Measurements from ENCODE around the gene JAM3. TPM values are rescaled to one million over a fixed set of nuclear protein-coding genes. Genes with fewer than 3 reads are reported as not detected.

Gene JAM3
- total RNA-seq, 4 donors from 2014 or later, result 60.9 to 124 (median 96.5) TPM

DNA sequence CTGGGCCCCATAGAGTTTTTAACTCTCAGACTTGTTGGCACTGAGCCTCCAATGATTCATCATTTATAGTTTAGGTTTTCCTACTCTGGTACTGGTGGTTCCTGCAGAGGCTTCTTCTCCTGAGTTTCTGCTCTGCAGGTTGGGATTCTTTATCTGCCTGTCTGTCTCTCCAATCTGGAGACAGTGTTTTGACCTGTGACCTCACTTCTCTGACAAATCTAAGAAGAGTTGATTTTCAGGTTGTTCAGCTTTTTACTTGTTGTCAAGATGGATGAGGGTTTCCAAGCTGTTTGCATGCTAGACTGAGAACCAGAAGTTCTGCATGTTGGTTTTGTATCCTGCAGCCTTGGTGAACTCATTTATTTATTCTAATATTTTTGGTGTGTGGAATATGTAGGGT lies 63.9 kb downstream of the JAM3 start:
- TF ChIP-seq, protein P1, sequence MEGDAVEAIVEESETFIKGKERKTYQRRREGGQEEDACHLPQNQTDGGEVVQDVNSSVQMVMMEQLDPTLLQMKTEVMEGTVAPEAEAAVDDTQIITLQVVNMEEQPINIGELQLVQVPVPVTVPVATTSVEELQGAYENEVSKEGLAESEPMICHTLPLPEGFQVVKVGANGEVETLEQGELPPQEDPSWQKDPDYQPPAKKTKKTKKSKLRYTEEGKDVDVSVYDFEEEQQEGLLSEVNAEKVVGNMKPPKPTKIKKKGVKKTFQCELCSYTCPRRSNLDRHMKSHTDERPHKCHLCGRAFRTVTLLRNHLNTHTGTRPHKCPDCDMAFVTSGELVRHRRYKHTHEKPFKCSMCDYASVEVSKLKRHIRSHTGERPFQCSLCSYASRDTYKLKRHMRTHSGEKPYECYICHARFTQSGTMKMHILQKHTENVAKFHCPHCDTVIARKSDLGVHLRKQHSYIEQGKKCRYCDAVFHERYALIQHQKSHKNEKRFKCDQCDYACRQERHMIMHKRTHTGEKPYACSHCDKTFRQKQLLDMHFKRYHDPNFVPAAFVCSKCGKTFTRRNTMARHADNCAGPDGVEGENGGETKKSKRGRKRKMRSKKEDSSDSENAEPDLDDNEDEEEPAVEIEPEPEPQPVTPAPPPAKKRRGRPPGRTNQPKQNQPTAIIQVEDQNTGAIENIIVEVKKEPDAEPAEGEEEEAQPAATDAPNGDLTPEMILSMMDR (IDR thresholded peaks at IDR 0.05), result no peak
- TF ChIP-seq POLR2A (IDR thresholded peaks at IDR 0.05) (no peak), EP300 (IDR thresholded peaks at IDR 0.05) (no peak)
- H3K9me3 ChIP-seq, result peaks cover 0 to 35% (median 8%) of the 10 kb centered on the region in 4 donors
- no peak overlapping the region for H3K4me3 ChIP-seq
- H3K27ac ChIP-seq, result no peak overlapping the region
- no peak for DNase-seq (ENCODE audit: low spot score in 2 of 2)
- no peaks in the 10 kb centered on the region for H3K27me3 ChIP-seq
- H3K4me1 ChIP-seq, result no peaks in the 10 kb centered on the region
- H3K36me3 ChIP-seq, result no peaks in the 10 kb centered on the region

DNA sequence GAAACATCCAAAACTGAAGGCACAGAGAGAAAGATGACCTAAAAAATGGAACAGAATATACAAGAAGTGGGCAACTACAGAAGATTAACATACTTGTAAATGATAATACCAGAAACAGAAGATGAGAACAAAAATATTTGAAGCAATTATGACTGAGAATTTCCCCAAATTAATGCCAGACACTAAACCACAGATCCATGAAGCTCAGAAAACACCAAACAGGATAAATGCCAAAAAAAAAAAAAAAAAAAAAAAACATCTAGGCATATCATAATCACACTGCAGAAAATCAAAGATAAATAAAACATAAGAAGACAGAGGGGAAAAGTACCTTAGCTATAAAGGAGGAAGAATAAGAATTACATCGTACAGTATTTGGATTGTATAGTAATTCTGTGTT lies 65.3 kb downstream of the JAM3 start:
- H3K4me1 ChIP-seq, result peaks cover 0 to 5% (median 0%) of the 10 kb centered on the region in 4 donors
- H3K36me3 ChIP-seq, result no peaks in the 10 kb centered on the region
- no peaks in the 10 kb centered on the region for H3K27me3 ChIP-seq
- H3K9me3 ChIP-seq, result peaks cover 0 to 35% (median 8%) of the 10 kb centered on the region in 4 donors
- H3K27ac ChIP-seq, result no peak overlapping the region
- no peak overlapping the region for H3K4me3 ChIP-seq
- TF ChIP-seq POLR2A (IDR thresholded peaks at IDR 0.05) (no peak), EP300 (IDR thresholded peaks at IDR 0.05) (no peak)
- TF ChIP-seq, protein P1 (IDR thresholded peaks at IDR 0.05), result no peak
- 73 to 94% methylated on average over 1 of the region's 1 CpG for WGBS, 2 donors
- no peak for DNase-seq (ENCODE audit: low spot score in 2 of 2)

DNA sequence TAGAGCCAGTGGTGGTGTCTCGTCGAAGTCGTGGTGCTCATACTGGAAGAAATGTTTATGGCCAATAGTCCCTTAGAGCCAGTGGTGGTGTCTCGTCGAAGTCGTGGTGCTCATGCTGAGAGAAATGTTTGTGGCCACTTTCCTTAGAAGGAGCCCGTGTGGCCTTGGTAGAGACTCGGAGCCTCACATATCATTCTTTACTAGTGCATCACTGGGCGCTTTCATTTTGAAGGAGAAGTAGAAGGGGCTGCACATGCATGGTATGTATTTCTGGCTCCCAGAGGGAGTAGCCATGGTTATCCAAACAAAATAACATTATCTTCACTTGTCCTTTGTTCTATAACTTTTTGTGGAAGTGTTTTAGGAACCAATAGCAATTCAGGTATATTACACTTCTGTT lies 69.5 kb downstream of the JAM3 start:
- Histone ChIP-seq H3K4me3 (no peak overlapping the region), H3K27me3 (no peaks in the 10 kb centered on the region), H3K36me3 (peaks cover 0 to 17% (median 4%) of the 10 kb centered on the region in 3 donors), H3K9me3 (peaks cover 0 to 5% (median 0%) of the 10 kb centered on the region in 4 donors), H3K27ac (peak overlapping the region in 2 of 4 donors; percentile 71 to 81), H3K4me1 (peaks cover 0 to 18% (median 0%) of the 10 kb centered on the region in 4 donors)
- 85 to 89% methylated on average over 9 of the region's 9 CpGs for WGBS, 2 donors
- DNase-seq (ENCODE audit: low spot score in 2 of 2), result no peak
- TF ChIP-seq EP300 (IDR thresholded peaks at IDR 0.05) (no peak), POLR2A (IDR thresholded peaks at IDR 0.05) (no peak)
- TF ChIP-seq, protein P1 (IDR thresholded peaks at IDR 0.05), result no peak

DNA sequence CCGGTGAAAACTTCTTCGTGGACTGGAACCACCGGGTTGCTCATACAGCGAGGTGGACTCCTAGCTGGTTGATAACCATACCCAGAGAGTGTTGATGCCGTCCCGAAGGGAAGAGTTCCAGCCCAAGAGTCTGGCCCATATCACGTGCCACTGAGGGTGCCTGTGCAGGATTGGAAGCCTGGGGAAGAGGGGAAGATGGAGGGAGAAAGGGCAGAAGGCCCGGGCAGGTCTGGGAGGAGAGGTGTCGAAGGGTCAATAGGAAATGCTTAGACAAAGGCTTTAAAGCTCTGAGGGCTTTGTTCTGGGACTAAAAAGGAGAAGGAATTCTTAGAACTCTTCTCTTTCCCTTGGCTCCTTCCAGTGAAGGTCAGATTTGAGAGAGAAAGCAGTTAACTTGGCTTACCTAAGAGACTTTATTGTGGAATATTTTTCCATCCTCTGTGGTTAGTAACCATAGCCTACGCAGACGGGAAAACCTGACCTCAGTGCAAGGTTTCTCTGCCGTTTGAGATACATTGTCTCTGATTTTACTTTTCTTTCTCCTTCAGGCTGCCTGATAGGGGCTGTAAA lies 70.5 kb downstream of the JAM3 start:
- Histone ChIP-seq H3K4me1 (peaks cover 0 to 18% (median 0%) of the 10 kb centered on the region in 4 donors), H3K9me3 (no peaks in the 10 kb centered on the region), H3K27ac (peak overlapping the region; percentile 4 to 81 (median 56)), H3K4me3 (no peak overlapping the region), H3K27me3 (no peaks in the 10 kb centered on the region), H3K36me3 (peaks cover 0 to 23% (median 4%) of the 10 kb centered on the region in 3 donors)
- DNase-seq (ENCODE audit: low spot score in 2 of 2), result no peak
- TF ChIP-seq, protein P1 (IDR thresholded peaks at IDR 0.05), result no peak
- TF ChIP-seq POLR2A (IDR thresholded peaks at IDR 0.05) (no peak), EP300 (IDR thresholded peaks at IDR 0.05) (no peak)
- 51 to 55% methylated on average over 12 of the region's 12 CpGs for WGBS, 2 donors

GRCh38 chr11:134139873-134140331 lies 71.0 kb downstream of the JAM3 start:
- 40 to 43% methylated on average over 10 of the region's 10 CpGs for WGBS, 2 donors
- peaks cover 0 to 18% (median 0%) of the 10 kb centered on the region in 4 donors for H3K4me1 ChIP-seq
- TF ChIP-seq EP300 (IDR thresholded peaks at IDR 0.05) (peak in 1 of 2 donors; percentile 55), POLR2A (IDR thresholded peaks at IDR 0.05) (no peak)
- TF ChIP-seq, protein P1 (IDR thresholded peaks at IDR 0.05), result peak; percentile 79 to 92 (median 88)
- DNase-seq (ENCODE audit: low spot score in 2 of 2), result peak; percentile 52 to 87
- peak overlapping the region; percentile 4 to 81 (median 56) for H3K27ac ChIP-seq
- H3K9me3 ChIP-seq, result no peaks in the 10 kb centered on the region
- no peak overlapping the region for H3K4me3 ChIP-seq
- H3K27me3 ChIP-seq, result no peaks in the 10 kb centered on the region
- peaks cover 0 to 28% (median 4%) of the 10 kb centered on the region in 3 donors for H3K36me3 ChIP-seq
